ENCODE measurements around the gene SLC15A1.

DNA sequence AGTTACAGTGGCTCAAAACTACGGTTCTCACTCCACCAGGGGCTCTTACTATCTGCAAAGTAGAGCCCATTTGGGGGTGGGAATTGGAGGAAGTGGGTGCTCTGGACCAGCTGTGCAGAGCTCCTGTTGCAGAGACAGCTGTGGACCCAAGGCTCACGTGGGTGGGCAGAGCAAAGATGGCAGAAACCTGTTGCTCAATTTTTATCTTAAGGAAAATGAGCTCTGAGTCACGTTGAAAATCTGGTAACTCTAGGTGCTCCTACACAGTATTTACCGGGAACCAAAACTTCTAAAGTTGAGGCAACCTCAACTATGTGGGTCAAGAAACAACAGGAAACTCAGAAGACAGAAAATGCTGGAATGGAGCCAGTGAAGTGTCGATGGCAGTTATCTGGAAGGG, 30.2 kb upstream of the SLC15A1 start:
- TF ChIP-seq SETDB1 (IDR thresholded peaks at IDR 0.05; ENCODE audit: insufficient read length, low read length), result no peak
- TF ChIP-seq, protein P1, sequence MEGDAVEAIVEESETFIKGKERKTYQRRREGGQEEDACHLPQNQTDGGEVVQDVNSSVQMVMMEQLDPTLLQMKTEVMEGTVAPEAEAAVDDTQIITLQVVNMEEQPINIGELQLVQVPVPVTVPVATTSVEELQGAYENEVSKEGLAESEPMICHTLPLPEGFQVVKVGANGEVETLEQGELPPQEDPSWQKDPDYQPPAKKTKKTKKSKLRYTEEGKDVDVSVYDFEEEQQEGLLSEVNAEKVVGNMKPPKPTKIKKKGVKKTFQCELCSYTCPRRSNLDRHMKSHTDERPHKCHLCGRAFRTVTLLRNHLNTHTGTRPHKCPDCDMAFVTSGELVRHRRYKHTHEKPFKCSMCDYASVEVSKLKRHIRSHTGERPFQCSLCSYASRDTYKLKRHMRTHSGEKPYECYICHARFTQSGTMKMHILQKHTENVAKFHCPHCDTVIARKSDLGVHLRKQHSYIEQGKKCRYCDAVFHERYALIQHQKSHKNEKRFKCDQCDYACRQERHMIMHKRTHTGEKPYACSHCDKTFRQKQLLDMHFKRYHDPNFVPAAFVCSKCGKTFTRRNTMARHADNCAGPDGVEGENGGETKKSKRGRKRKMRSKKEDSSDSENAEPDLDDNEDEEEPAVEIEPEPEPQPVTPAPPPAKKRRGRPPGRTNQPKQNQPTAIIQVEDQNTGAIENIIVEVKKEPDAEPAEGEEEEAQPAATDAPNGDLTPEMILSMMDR (tag by site-specific recombination; IDR thresholded peaks at IDR 0.05), result no peak
- TF ChIP-seq, protein P2, sequence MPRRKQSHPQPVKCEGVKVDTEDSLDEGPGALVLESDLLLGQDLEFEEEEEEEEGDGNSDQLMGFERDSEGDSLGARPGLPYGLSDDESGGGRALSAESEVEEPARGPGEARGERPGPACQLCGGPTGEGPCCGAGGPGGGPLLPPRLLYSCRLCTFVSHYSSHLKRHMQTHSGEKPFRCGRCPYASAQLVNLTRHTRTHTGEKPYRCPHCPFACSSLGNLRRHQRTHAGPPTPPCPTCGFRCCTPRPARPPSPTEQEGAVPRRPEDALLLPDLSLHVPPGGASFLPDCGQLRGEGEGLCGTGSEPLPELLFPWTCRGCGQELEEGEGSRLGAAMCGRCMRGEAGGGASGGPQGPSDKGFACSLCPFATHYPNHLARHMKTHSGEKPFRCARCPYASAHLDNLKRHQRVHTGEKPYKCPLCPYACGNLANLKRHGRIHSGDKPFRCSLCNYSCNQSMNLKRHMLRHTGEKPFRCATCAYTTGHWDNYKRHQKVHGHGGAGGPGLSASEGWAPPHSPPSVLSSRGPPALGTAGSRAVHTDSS (tag by site-specific recombination; IDR thresholded peaks at IDR 0.05), result no peak
- TF ChIP-seq ZNF501 (tag by site-specific recombination; IDR thresholded peaks at IDR 0.05), result no peak
- no peak for TF ChIP-seq ZNF423 (tag by site-specific recombination; IDR thresholded peaks at IDR 0.05)
- TF ChIP-seq TCF7L2 (IDR thresholded peaks at IDR 0.05; ENCODE audit: borderline replicate concordance, low read depth, low read length), result no peak
- no peak for TF ChIP-seq ZNF274 (IDR thresholded peaks at IDR 0.05; ENCODE audit: low read length)
- no peak for TF ChIP-seq ZNF274 (tag by site-specific recombination; IDR thresholded peaks at IDR 0.05; ENCODE audit: borderline replicate concordance)
- TF ChIP-seq ZNF121 (tag by site-specific recombination; IDR thresholded peaks at IDR 0.05), result no peak
- no peak for TF ChIP-seq ZBTB1 (tag by site-specific recombination; IDR thresholded peaks at IDR 0.05)
- TF ChIP-seq ZEB2 (tag by site-specific recombination; IDR thresholded peaks at IDR 0.05), result no peak
- no peak for TF ChIP-seq ZNF239 (tag by site-specific recombination; IDR thresholded peaks at IDR 0.05)

All from HEK293 (cell line).